Activated CD4-positive, alpha-beta T cell treated with anti-CD3 and anti-CD28 coated beads for 36 hours (primary cell): Measurements from ENCODE around the gene GTF2F1. TPM values are rescaled to one million over a fixed set of nuclear protein-coding genes. Genes with fewer than 3 reads are reported as not detected.
A peak's percentile ranks its signal among the peaks of the same experiment; 100 is the strongest.

Experiments
- ATAC-seq: fragments of 200-7000 bp; cut with Tn5 transposase; one replicate; pipeline ENCODE4 v1.10.0; 2021; ENCODE audit warnings: mild to moderate bottlenecking, moderate library complexity
- CTCF ChIA-PET: fragments of 350-600 bp; sonication (Branson Sonifier 250); formaldehyde crosslinking; loops from one replicate; lab custom pipeline; 2021; ENCODE audit warnings: antibody characterized with exemption; lab: Charles Lee
- POLR2A ChIA-PET: fragments of 350-600 bp; sonication (Branson Sonifier 250); formaldehyde crosslinking; loops from one replicate; lab custom pipeline; 2021; ENCODE audit warnings: antibody characterized with exemption, inconsistent platforms; lab: Charles Lee
- DNase-seq: peaks from one replicate; pipeline ENCODE4 v3.0.0-alpha.2; 2020
- H3K27ac Mint-ChIP-seq: one replicate; pipeline ENCODE4 v1.8.0; 2021; ENCODE audit warnings: mixed read lengths
- H3K27me3 Mint-ChIP-seq: one replicate; pipeline ENCODE4 v1.8.0; 2021; ENCODE audit warnings: mixed read lengths
- H3K36me3 Mint-ChIP-seq: one replicate; pipeline ENCODE4 v1.8.0; 2021; ENCODE audit warnings: low read depth, mixed read lengths
- H3K4me1 Mint-ChIP-seq: one replicate; pipeline ENCODE4 v1.8.0; 2021; ENCODE audit warnings: mixed read lengths
- H3K4me3 Mint-ChIP-seq: one replicate; pipeline ENCODE4 v1.8.0; 2021; ENCODE audit warnings: mild to moderate bottlenecking, moderate library complexity, mixed read lengths
- H3K9me3 Mint-ChIP-seq: one replicate; pipeline ENCODE4 v1.8.0; 2021; ENCODE audit warnings: low read depth, mixed read lengths
- intact Hi-C, 2 experiments: fragments of 100-400 bp; cut with DNase I in 1 of 2; cut with micrococcal nuclease in 1 of 2; formaldehyde crosslinking; loops; one replicate each; pipeline versions ENCODE4 v1.14.2 to v1.15.1; 2022 to 2024; cut with DNase I, micrococcal nuclease
- total RNA-seq, 2 experiments: library from RNA; stranded (reverse); gene quantifications; one replicate each; pipeline ENCODE4 v1.2.3, GENCODE V29; 2021

The GTF2F1 gene
- total RNA-seq, 2 experiments from 2014 or later = 60.9 to 78.5 TPM

GRCh38 chr19:6425732-6426620 is 33.0 kb upstream of the GTF2F1 start:
- H3K27ac Mint-ChIP-seq = peak overlapping the region; percentile 98
- H3K9me3 Mint-ChIP-seq = peaks cover 3% of the 10 kb centered on the region
- H3K4me3 Mint-ChIP-seq = peak overlapping the region; percentile 73
- H3K27me3 Mint-ChIP-seq = no peaks in the 10 kb centered on the region
- peaks cover 26% of the 10 kb centered on the region for H3K36me3 Mint-ChIP-seq
- DNase-seq = peak; percentile 39
- peaks cover 29% of the 10 kb centered on the region for H3K4me1 Mint-ChIP-seq
- CTCF ChIA-PET = interaction anchor here (1.0 to 1.5 kb wide), 5 partner anchors 54 to 437 kb away, joined by 3 to 9 read pairs (median 4); partner anchors contain the start of gene ALKBH7
- POLR2A ChIA-PET = interaction anchor here (0.7 to 1.3 kb wide), 2 partner anchors 9 to 53 kb away, joined by 3 to 13 read pairs; partner anchors contain the start of gene ALKBH7
- intact Hi-C loops = loop anchor here (1.0 to 2.0 kb wide), 14 partner anchors 33 to 1096 kb away; partner anchors contain the start of genes CLPP (in 2 of the 2), GTF2F1 (in 2 of the 2), GPR108 (in 1 of the 2) and MCOLN1 (in 1 of the 2)
- no peak for ATAC-seq

DNA sequence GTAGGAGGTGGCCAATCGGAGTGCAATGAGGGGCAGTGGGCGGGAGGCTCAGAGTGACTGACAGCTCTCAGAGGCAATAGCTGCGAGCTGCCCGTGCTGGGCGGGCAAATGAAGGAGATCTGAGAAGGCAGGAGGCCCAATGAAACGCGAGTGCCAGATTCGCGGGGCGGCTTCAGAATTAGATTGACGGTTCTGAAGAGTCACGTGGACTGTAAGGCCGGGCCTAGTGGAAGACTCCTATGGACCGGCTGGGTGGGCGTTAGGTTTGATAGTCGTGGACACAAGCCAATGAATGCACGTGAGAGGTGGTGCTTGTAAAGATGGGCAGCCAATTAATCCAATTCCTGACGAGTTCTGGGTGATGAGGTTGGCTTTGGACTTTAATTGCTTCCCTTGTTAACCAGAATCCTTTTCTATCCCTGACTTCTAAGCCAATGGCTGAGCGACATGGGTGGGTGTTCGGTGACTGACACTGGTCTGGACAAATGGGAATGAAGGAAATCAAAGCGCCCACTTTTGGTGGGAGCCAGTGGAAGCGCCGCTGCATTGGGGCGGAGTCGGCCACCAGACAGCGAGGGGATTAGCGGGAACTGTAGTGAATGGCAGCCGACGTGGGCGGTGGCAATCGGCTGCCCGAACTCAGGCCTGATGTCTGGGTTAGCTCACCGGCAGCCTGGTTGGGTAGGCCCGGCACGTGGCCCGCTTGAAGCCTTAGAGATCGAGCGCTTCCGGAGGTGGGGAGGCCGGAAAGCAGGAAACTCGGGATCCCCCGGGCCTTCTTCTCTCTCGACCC is 32.2 kb upstream of the GTF2F1 start:
- Mint-ChIP-seq H3K27me3 (no peaks in the 10 kb centered on the region), H3K36me3 (peaks cover 34% of the 10 kb centered on the region), H3K9me3 (peaks cover 3% of the 10 kb centered on the region), H3K4me1 (peaks cover 31% of the 10 kb centered on the region), H3K27ac (peak overlapping the region; percentile 98), H3K4me3 (peak overlapping the region; percentile 73)
- ChIA-PET POLR2A (interaction anchor here (0.6 to 1.3 kb wide), 11 partner anchors 8 to 753 kb away, joined by 3 to 13 read pairs (median 3); partner anchors contain the start of gene ALKBH7), CTCF (interaction anchor here (0.7 to 1.5 kb wide), 6 partner anchors 27 to 438 kb away, joined by 3 to 9 read pairs (median 4); partner anchors contain the start of gene ALKBH7)
- DNase-seq = peak; percentile 100
- intact Hi-C loops = loop anchor here (1.0 to 2.0 kb wide), 14 partner anchors 32 to 1097 kb away; partner anchors contain the start of genes CLPP (in 2 of the 2), GTF2F1 (in 2 of the 2), GPR108 (in 1 of the 2) and MCOLN1 (in 1 of the 2)
- peak; percentile 88 for ATAC-seq

GRCh38 chr19:6424195-6424938 is 31.4 kb upstream of the GTF2F1 start, which contains the start of gene KHSRP:
Gene KHSRP, minus strand, starts transcription at chr19:6424811. Its CDS starts 110 bp downstream, at chr19:6424701.
- ChIA-PET POLR2A (interaction anchor here (0.6 to 1.3 kb wide), 9 partner anchors 30 to 753 kb away, joined by 3 to 13 read pairs (median 3); partner anchors contain the start of gene ALKBH7), CTCF (interaction anchor here (0.7 to 1.5 kb wide), 4 partner anchors 26 to 439 kb away, joined by 3 to 9 read pairs (median 4); partner anchors contain the start of gene ALKBH7)
- H3K36me3 Mint-ChIP-seq = peaks cover 41% of the 10 kb centered on the region
- intact Hi-C loops = loop anchor here (1.0 to 2.0 kb wide), 2 partner anchors 51 to 80 kb away; no protein-coding TSS in a partner anchor
- no peaks in the 10 kb centered on the region for H3K27me3 Mint-ChIP-seq
- ATAC-seq = no peak
- peak within 1 kb of the TSS; percentile 82 for H3K4me3 Mint-ChIP-seq
- H3K27ac Mint-ChIP-seq = peak within 1 kb of the TSS; percentile 98
- DNase-seq = peak; percentile 53
- peaks cover 3% of the 10 kb centered on the region for H3K9me3 Mint-ChIP-seq
- H3K4me1 Mint-ChIP-seq = peaks cover 31% of the 10 kb centered on the region

- H3K27me3 Mint-ChIP-seq = no peaks in the 10 kb centered on the region
- CTCF ChIA-PET = no interaction called here
- H3K9me3 Mint-ChIP-seq = peaks cover 3% of the 10 kb centered on the region
- H3K36me3 Mint-ChIP-seq = peaks cover 47% of the 10 kb centered on the region
- H3K27ac Mint-ChIP-seq = peak overlapping the region; percentile 86
- DNase-seq (peak; percentile 64), ATAC-seq (no peak)
- intact Hi-C loops = loop anchor here (1.0 to 2.0 kb wide), 2 partner anchors 50 to 81 kb away; no protein-coding TSS in a partner anchor
- POLR2A ChIA-PET = interaction anchor here (0.6 kb wide), 1 partner anchor 74 kb away, joined by 7 read pairs; no protein-coding TSS in a partner anchor
- H3K4me1 Mint-ChIP-seq = peaks cover 31% of the 10 kb centered on the region
- H3K4me3 Mint-ChIP-seq = peak overlapping the region; percentile 82
Measured at GRCh38 chr19:6423499-6424194, 30.7 kb upstream of the GTF2F1 start.

- H3K9me3 Mint-ChIP-seq = peaks cover 3% of the 10 kb centered on the region
- peaks cover 31% of the 10 kb centered on the region for H3K4me1 Mint-ChIP-seq
- ChIA-PET CTCF (interaction anchor here (0.5 to 1.0 kb wide), 3 partner anchors 22 to 207 kb away, joined by 3 to 5 read pairs (median 4); no protein-coding TSS in a partner anchor), POLR2A (interaction anchor here (0.9 to 1.0 kb wide), 3 partner anchors 18 to 443 kb away, joined by 3 to 5 read pairs (median 4); partner anchors contain the start of gene GTF2F1)
- intact Hi-C loops = no loop called here
- ATAC-seq (no peak), DNase-seq (no peak)
- H3K4me3 Mint-ChIP-seq = no peak overlapping the region
- no peak overlapping the region for H3K27ac Mint-ChIP-seq
- peaks cover 60% of the 10 kb centered on the region for H3K36me3 Mint-ChIP-seq
- no peaks in the 10 kb centered on the region for H3K27me3 Mint-ChIP-seq
Measured at GRCh38 chr19:6421075-6422014, 28.4 kb upstream of the GTF2F1 start.

GRCh38 chr19:6418562-6418932 is 25.6 kb upstream of the GTF2F1 start:
- Mint-ChIP-seq H3K27me3 (no peaks in the 10 kb centered on the region), H3K36me3 (peaks cover 70% of the 10 kb centered on the region), H3K9me3 (no peaks in the 10 kb centered on the region), H3K27ac (no peak overlapping the region), H3K4me3 (no peak overlapping the region), H3K4me1 (peaks cover 22% of the 10 kb centered on the region)
- POLR2A ChIA-PET = no interaction called here
- ATAC-seq (no peak), DNase-seq (no peak)
- intact Hi-C loops = no loop called here
- CTCF ChIA-PET = no interaction called here

DNA sequence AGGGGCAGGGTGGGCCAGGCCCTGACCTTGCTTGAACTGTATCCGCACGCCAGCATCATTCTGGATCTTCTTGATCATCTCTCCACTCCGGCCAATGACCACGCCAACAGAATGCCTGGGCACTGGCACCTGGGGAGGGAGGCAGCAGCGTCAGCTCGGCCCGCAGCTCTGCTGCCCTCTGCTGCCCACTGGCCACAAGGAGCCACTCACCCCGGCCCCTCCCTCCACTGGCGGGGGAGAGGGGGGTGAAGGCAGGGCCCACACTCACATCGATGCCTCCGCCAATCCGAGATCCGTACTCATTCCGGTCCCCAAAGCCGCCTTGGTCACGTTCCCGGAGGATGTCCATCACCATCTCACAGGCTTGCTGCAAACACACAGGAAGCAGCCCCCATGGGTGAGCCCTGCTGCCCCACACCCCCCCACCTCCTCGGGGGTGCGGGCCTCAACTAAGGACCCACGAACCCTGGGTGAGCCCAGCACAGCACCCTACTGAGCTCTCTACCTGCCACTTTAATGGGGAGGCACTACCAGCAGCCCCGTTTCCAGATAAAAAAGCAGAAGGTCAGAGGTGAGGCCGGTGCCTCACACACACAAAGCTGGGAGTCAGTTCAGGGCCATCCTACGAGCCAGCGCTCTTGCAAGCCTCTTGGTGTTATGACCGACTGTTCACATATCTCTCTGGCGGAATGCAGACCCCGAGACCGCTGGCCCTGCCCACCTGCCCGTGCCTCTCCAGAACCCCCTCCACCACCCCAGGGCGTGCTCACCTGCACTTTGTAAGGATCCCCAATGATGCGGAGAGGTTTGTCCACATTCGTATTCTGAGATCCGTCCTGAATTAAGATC is 25.0 kb upstream of the GTF2F1 start:
- peaks cover 65% of the 10 kb centered on the region for H3K36me3 Mint-ChIP-seq
- no peak for ATAC-seq
- ChIA-PET CTCF (no interaction called here), POLR2A (interaction anchor here (1.0 kb wide), 1 partner anchor 7 kb away, joined by 3 read pairs; no protein-coding TSS in a partner anchor)
- H3K9me3 Mint-ChIP-seq = no peaks in the 10 kb centered on the region
- H3K27ac Mint-ChIP-seq = no peak overlapping the region
- no peaks in the 10 kb centered on the region for H3K27me3 Mint-ChIP-seq
- DNase-seq = no peak
- intact Hi-C loops = no loop called here
- H3K4me1 Mint-ChIP-seq = peaks cover 17% of the 10 kb centered on the region
- no peak overlapping the region for H3K4me3 Mint-ChIP-seq

DNA sequence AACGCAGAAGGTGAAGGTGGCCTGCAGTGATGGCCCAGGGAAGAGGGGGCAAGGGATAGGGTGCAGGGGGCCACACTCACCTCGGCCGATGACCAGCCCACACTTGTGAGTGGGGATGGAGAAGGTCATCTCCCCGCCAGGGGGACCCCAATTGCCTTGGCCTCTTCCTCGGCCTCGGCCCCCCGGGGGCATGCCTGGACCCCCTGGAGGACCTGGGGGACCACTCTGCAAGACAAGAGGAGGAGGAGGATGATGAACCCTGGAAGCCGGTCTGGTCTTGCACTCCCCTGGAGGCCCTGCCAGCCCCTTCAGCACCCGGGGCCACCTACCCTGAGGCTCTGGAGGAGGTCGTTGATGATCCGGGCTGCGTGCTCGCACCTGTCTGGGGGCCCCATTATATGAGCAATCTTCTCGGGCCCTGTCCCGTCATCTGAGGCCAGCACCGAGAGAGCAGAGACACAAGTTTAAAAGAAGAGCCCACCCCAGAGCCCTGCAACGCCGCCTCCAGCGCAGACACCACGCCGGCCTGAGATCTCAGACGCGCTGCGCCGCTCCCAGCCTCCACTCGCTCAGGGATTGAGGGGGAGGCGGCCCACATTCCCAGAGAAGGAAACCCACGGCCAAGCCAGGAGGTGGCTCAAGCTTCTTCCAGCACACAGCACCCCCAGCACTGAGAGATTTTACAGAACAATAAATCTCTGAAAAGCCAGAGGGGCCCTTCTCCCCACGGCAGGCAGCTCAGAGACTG is 23.9 kb upstream of the GTF2F1 start:
- Mint-ChIP-seq H3K27me3 (no peaks in the 10 kb centered on the region), H3K36me3 (peaks cover 54% of the 10 kb centered on the region), H3K27ac (no peak overlapping the region), H3K4me1 (peaks cover 5% of the 10 kb centered on the region), H3K9me3 (no peaks in the 10 kb centered on the region), H3K4me3 (no peak overlapping the region)
- intact Hi-C loops = no loop called here
- ATAC-seq = no peak
- no peak for DNase-seq
- POLR2A ChIA-PET = interaction anchor here (1.0 kb wide), 1 partner anchor 8 kb away, joined by 3 read pairs; no protein-coding TSS in a partner anchor
- CTCF ChIA-PET = no interaction called here
